AG08395 (cell line): Measurements from ENCODE around the gene AKR1E2.

Experiments
- DNase-seq: peaks from one replicate; pipeline ENCODE4 v3.0.0; 2012; ENCODE audit warnings: mixed read lengths, low spot score

Gene AKR1E2

DNA sequence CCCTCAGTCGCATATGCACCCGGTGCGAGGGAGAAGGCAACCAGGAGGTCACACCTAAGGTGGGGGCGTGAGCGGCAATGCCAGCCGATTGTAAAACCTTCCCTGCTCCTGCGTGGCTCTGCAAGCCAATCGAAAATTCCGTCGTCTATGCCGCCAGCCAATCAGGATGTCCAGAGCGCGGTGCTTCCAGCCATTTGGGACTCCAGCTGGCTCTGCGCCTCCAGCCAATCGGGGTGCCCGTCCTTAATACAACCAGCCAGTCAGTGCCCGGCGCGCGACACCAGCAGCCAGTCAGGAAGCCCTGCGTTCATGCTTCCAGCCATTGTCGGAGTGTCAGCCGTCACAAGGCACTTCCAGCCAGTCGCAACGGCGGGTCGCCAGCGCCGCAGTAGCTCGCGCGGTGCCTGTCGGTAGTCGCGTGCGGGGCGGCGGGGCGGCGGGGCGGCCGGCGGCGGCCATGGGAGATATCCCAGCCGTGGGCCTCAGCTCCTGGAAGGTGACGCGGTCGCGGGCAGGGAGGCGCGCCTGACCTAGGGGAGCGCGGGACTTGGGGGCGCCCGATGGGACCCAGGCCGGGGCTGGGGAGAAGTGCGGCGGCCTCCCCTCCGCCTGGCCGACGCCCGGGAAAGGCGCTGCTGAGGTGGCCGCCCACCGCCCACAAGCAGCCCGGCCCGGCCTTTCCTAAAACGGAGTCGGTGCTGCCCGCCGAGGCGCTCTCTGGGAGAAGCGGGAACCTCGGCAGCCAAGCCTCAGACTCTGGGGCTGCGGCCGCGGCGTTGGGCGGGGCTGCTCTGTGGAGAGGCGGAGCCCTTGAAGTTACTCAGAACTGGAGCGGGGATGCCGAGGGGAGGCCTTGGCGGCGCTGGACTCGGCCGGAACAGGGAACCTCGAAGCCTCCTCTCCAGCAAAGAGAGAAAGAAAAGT, at the start of gene AKR1E2:
TSS of gene AKR1E2 (plus strand) at position 340 of the 924 bp plus-strand sequence. CDS start at position 458, 118 bp downstream.
- DNase-seq, result peak; percentile 92

DNA sequence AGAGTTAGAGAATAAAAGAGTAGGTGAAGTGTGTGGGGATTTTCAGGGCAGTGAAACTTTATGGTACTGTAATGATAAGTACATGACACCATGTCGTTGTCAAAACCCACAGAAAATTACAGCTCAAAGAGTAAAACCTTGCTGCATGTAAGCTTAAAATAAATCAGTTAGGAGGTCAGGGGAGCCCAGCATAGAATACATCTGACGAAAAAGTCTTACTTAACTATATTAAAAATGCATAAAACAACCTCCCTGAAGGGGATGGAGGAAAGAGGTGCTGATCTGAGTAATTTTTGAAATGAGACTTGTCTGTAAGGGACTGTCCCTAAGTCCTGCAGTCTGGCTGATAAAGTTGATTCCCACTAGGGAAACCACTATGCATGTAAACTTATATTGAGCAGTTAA, 49.8 kb upstream of the AKR1E2 start:
- no peak for DNase-seq

DNA sequence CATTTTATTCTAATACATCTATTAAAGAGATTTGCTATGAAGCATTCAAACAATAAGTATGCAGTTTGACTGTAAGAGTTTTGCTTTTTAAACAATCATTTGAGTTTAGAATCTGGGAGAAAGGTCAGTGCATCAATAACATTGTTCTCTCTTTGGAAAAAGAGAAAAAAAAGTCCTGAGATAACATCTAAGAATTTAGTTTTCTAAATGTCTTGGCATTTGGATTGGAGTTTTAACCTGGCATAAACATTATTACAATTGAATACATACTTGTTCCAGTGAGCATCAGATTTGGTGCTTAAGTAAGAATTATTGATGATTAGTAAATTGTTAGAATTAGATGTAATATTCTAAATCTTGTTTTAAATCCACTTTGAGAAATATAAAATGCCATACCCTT, 47.2 kb upstream of the AKR1E2 start:
- DNase-seq, result no peak

DNA sequence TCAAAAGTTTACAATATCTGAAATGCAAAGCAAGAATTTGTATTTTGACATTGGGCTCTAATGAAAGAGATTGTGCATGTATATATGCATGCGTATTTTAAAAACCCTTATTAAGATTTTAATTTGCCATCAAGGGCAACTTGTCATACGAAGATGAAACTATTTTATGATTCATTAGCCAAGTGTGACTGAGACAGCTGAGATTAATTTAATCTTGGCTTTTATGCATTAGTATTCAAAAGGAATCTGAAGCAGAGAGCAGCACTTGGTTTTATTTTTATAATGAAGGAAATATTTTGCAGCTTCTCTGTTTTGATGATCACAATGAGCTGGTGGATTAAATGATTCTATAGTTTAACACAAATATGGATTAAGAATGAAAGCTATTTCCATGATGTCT, 45.9 kb upstream of the AKR1E2 start:
- DNase-seq, result no peak

DNA sequence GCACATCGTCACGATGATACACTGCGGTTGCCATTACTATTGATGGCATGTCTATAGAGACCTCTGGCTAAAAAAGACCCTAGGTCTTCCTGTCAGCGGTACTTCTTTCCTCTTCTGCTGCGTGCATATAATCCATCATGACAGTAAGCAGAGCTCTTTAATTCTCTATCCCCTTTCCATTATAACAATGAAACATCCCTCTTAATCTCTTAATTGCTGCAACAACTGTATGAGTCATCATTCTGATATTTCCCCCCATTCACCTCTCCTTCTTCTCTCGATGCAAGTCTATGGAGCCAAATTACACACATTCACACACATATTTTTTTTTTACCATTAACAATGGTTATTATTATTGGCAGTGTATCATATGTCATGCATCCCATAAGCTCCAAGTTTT, 45.2 kb upstream of the AKR1E2 start:
- peak; percentile 48 for DNase-seq

DNA sequence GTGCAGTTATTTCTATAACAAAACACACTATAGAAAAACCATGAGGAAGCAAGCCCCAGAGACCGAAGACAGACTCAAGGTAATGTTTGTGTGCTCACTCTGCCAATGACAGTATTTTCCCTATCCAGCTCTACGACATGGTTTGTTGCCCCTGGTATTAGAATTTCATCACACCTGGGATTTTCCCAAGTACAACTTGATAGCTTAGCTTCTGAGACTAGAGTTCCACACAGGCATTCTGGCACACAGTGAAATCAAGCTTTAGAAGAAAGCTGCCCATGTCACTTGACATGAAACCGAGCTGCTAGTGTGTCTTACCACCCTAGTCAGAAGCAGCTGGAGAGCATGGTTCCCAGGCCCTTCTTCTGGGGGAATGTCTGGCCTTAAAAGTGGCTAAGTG, 44.1 kb upstream of the AKR1E2 start:
- DNase-seq, result no peak

DNA sequence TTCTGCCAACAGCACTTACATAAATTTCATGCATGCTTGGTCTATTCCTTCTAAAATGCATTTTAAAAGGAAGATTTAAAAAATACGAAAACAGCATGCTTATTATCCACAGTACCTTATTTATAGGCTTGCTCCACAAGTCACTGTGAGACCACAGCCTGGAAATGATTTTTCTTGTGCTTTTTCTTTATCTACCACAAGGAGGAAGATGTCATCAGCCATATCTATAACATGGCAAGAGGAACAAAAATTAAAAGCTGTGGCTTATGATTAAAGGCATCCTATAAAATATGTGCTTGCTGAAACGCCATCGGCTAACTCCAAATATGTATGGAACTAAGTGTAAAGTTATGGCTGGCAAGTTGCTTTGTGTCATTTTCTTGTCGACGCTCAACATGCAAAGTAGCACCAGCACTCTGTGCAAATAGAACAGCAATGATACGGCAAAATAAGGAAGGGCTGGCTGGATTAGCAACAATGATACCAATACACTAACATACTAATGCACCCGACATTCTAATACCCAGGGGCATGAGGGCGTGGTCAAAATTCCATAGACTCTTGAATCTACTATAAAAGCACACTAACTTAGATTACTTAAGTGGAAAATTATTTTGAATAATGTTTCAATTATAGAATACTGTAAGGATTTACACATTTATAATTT, 41.2 kb upstream of the AKR1E2 start:
- no peak for DNase-seq

DNA sequence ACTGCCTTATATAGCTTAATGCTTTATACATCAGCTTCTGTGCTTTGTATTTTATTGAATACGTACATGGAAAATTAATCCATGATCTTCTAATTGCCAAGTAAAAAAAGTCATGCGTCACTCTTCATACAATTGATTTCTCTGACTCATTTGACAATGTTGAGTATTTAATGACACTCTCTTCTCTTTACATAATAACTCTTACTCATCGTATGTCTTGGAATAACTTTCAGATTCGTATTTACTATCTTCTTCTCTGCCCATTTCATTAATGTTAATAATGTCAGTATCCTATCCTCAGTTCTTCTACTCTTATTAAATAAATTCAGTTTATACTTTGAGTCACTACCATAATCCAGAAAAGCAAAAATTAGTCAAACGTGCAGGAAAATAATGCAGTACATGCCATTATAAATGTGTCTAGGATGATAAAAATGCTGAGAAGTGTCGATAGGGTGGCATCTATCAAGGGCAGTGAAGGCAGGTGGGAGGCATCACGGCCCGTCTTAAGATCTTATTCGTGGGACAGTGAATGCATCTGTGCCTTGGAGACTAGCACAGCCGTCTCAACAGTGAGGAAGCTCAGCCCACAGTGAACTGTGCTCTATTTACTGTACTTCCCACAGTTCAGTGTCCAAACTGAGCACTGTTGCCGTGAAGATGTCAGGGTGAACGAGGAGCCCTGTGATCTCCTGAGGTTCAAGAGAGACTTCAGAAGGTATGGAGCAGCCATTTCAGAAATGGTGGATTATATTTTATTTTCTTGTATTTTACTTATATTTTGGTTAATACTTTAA, 39.8 kb upstream of the AKR1E2 start:
- DNase-seq, result no peak

DNA sequence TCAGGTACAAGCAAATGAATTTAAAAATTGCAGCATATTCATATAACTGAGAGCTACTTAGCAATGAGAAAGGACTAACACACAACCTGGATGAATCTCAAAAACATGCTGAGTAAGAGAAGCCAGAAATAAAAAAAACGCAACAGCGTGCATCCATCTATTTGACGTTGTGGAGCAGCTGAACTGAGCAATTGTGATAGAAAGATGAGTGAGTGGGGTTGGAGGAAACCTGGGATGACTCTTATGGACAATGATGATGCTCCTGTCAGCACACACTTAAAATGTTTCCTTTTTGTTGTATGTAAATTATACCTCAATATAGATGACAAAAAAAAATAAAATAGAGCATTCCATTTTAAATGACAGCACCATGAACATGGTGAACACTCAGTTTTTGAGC, 36.0 kb upstream of the AKR1E2 start:
- DNase-seq, result no peak

DNA sequence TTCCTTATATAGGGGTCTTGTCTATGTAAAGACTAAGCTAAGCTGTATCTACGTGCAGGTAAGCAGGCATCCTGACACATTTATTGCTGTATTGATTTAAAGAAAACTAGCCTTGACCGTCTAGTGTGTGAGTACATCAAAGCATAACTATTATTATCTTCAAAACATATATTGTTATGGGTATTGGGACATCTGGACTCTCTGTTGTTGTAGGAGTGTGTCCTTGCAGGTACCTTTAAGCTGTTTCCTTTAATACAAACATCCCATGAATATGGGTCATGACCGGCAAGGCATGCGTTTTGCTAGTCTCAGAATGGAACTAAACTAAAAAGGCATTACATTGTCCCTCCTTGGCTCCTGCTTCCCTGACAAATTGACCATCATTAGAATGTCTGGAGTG, 35.1 kb upstream of the AKR1E2 start:
- DNase-seq, result no peak

DNA sequence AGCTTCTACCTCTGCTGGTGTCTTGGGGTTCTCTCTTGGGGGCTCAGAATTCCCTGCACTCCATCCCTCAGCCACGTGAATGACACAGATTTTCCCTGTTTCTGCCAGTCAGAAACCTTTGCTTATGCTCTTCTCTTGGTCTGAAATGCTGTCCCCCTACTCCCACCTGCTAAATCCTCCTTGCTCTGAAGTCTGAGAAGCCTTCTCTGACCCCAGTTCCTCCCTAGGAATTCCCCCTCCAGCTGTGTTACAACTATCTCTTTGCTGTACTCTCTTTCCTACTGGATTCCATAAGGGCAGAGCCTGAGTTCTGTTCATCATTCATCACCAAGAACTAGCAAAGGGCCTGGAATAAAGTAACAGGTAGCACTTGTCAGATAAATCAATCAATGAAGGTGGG, 33.6 kb upstream of the AKR1E2 start:
- no peak for DNase-seq

DNA sequence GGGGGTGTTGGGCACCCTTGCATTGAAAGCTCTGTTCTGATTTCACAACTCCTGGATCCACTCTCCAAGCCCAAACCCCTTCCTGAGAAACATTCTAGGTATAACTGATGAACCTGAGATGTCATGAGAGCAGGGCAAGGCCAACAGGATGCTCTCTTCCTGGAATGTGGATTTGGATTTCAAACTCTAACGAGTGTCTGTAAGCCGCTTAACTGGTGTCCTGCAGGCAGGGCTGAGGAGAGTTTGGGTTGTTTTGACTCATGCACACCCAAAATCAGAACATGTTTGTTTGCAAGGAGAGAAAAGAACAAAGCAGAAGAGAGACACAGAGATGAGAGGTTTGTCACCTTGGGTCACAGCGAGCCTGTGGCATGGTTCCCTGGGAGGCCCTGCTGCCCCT, 24.6 kb upstream of the AKR1E2 start:
- DNase-seq, result no peak

DNA sequence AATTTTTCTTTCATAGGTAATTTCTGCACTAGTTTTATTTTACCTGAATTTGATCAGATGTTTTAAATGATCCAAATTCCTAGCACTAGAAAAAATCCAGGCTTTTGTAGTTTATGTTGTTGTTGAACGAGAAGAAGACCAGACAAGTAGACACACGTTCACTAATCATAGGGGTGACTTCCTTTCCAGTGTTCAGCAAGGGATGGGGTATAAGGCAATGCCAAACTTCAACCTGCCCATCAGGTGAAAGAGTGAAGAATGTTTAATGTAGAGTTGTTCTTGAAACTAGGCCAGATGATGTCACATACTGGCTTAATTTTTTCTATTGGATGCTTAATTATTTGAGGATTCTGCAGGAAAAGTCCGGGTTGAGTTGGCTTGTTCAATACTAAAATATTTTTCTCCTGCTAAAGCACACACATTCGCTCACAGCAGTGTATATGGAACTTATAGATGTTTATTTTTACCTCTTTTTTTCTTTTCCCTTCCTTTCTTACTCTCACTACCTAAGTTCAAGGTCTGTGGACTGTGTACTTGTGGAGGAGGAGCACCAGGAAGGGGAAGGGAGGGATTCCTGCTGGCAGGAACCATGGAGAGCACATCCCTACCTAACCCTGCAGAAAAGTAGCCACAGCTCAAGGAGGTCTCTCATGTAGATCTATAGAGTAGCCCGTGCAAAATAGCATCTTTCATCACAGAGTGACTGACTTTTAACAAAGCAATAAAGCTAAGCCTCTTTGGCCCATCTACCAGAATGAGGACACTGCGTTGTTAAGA, 23.1 kb upstream of the AKR1E2 start:
- no peak for DNase-seq

DNA sequence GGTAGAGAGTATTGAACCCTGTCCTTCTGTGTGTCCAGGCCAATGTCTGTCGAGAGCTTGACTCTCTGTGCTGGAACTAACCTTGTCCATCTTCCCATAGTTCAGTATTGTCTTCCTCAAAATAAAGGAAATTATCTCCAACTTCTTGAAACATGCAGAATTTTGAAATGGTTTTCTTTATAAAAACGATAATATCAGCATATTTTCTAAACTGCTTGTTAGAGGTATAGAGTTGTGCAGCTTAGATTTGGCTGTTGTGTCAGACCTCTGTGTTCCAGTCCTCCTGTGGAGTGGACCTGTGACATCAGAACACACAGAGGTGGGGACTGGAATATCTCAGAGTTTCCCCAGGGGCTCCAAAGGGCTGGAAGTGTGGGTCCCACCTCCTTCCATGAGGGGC, 22.2 kb upstream of the AKR1E2 start:
- DNase-seq, result no peak

DNA sequence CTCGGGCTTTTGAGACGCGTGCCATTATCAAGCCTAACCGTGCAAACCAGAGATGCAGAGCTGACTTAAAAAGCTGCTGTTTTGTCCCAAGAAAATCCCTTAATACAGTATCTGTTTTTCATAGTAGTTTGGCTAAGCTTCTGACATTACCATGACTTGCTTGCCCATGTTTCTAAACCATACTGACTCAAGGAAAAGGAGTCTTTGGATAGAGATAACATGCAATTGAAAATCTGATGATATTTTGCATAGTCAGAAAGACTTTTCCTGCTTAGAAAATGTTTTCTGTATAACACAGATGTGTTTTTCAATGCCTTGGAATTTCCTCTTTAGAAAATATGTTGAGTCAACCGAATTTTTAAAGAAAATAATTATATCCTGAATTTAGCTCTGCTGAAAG, 21.5 kb upstream of the AKR1E2 start:
- peak; percentile 49 for DNase-seq

DNA sequence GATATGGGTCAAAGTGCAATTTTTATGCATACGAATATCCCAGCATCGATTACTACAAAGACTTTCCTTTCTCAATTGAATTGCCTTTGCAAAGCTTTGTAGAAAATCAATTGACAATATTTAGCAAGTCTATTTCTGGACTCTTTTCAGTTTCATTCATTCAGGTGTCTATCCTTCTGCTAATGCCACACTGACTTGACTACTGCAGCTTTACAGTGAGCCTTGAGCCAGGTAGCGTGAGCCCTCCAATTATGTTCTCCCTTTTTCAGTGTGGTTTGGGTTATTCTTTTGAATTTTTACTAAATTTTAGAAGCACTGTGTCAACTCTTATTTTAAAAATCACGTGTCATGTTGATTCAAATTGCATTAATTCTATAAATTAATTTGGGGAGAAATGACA, 19.5 kb upstream of the AKR1E2 start:
- no peak for DNase-seq

DNA sequence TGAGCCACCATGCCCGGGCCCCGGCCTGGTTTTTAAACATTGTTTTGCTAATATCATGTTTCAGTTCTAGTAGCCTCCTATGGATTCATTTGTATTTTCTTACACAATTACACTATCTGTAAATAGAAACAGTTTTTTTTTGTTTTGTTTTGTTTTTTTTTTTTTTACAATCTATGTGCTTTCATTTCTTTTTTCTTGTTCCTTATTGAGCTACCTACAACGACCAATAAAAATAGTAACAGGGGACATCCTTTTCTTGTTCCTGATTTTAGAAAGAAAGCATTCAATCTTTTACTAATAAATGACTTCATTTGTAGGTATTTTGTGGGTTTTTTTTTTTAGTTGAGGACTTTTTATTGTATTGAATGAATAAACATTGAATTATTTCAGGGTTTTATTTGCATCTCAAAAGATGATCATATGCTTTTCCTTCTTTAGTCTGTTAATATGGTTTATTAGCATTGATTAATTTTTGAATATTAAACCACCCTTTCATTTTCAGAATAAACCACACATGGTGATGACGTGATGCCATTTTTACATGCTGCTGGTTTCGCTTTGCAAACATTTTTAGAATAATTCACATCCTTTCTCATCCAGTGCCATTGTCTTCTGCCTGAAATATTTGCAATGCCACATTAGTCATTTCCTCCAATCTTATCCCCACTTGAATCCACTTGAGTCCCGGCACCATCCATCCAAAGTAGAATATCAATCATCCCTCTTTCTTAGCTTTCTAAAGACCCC, 18.1 kb upstream of the AKR1E2 start:
- DNase-seq, result peak; percentile 81

DNA sequence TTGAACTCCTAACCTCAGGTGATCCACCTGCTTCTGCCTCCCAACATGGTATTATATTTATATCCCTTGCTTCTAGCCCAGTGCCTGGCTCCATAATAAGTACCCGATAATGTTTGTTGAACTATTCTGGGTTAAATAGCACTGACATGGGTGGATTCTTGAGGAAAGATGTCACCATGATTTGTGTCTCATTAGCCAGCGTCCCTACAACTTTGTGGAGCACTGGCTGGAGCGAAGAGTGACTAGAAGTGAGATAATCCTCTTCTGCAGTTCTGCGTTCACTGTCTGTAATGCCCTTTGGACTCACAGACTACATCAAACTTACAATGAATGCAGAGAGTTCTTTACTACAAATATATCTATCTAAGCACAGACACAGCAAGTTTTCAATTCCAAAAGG, 16.9 kb upstream of the AKR1E2 start:
- DNase-seq, result no peak

DNA sequence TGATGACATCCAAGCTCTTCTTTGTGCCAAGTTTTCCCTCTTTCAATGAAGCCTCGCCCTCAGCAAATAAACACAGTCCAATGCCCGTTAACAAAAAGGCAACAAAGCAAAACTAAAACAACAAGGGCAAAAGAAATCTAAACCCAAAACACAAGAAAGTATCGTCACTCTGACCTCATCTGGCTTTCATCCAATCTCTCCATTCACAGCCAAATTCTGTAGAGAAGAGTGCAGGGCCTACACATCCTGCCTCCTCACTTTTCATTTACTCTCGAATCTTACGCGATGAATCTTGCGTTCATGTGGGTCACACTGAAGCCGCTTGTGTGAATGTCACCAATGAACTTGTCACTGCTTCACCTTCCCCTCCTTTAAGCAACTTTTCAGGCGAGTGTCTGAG, 15.9 kb upstream of the AKR1E2 start:
- DNase-seq, result no peak

DNA sequence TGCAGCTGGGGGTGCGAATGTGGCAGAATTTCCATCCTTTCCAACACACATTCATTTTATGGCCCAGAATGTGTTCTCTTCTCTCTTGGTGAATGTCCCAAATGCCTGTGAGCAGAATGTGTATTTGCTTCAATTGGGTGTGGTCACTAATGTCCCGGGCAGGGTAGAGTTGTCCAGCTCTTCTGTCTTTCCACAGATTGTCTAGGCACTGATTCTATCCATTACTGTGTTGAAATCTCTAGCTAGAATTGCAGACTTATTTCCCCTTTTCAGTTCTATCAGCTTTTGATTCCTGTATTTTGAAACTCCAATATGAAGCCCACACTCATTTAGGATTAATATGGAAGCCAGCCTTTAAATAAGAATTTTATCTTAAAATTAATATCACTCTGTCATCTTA, 14.0 kb upstream of the AKR1E2 start:
- DNase-seq, result peak; percentile 13

DNA sequence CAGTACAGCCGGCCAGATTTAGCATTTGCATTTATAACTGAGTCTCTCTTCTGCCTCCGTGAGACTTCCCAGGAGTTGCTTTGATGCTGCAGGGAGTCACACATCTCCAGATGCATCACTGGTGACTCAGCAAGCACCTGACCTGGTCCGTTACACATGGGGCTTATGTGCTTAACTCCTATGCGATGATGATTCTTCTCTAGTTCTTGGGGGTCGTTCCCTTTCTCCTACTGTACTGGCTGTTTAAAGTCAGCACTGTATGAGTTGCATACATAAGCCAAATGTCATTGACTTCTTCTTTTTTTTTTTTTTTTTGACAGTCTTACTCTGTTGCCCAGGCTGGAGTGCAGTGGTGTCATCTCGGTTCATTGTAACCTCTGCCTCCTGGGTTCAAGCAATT, 13.0 kb upstream of the AKR1E2 start:
- peak; percentile 75 for DNase-seq
